LNCAP (cell line): ENCODE results near the gene ZNF45.

ENCODE experiments used
- CTCF ChIP-seq: fragments of 450-650 bp; IDR thresholded peaks from 2 replicates; pipeline ENCODE4 v1.5.1; 2017; ENCODE audit warnings: mild to moderate bottlenecking

ZNF45 gene

GRCh38 chr19:43934985-43935708 lies at the start of gene ZNF45:
ZNF45 (minus strand) TSS chr19:43935282; CDS start chr19:43922185, 13,097 bp downstream.
- TF ChIP-seq CTCF: no peak

- TF ChIP-seq CTCF: no peak
Observed at GRCh38 chr19:43984687-43985000, 49.6 kb upstream of the ZNF45 start.

GRCh38 chr19:43983912-43984686 lies 49.0 kb upstream of the ZNF45 start, which contains the start of gene ZNF155:
ZNF155 (plus strand) TSS chr19:43984188; CDS start chr19:43988544, 4,356 bp downstream.
- no peak for TF ChIP-seq CTCF

- TF ChIP-seq CTCF: no peak
Observed at GRCh38 chr19:43983544-43983911, 48.4 kb upstream of the ZNF45 start.

GRCh38 chr19:43976732-43977131 lies 41.6 kb upstream of the ZNF45 start:
- no peak for TF ChIP-seq CTCF

- no peak for TF ChIP-seq CTCF
Observed at GRCh38 chr19:43966079-43966694, 31.1 kb upstream of the ZNF45 start.

- no peak for TF ChIP-seq CTCF
Observed at GRCh38 chr19:43960411-43960810, 25.3 kb upstream of the ZNF45 start.
